Adipose tissue (tissue), 3 donors: ENCODE data around the gene VCY. TPM values are rescaled to one million over a fixed set of nuclear protein-coding genes. Genes with fewer than 3 reads are reported as not detected.
"Not testable (repeated sequence)": the region's sequence is repeated elsewhere in the genome, so short reads cannot be mapped to it uniquely, and the experiment has no call there.

Source experiments
- H3K27ac ChIP-seq: one replicate; pipeline ENCODE4 v1.5.1; 2013; ENCODE audit warnings: low read depth, low read length
- WGBS, 3 donors: extraction: QIAGEN DNeasy Blood & Tissue Kit; methylation state at CpG; one replicate each; pipeline ENCODE4 v1.1.7; 2013; 5-methylcytosine and 5-hydroxymethylcytosine counted together
- polyA plus RNA-seq, 3 donors: library from polyadenylated mRNA; stranded (reverse); fragments of 200-250 nt; gene quantifications; one replicate each; pipeline ENCODE4 v1.2.3, GENCODE V29; 2013
- donor health status: healthy with polysubstance abuse.
- donor health status: Bipolar disorder and iron deficiency.
- donor health status: healthy.

VCY gene
- not detected for polyA plus RNA-seq

DNA sequence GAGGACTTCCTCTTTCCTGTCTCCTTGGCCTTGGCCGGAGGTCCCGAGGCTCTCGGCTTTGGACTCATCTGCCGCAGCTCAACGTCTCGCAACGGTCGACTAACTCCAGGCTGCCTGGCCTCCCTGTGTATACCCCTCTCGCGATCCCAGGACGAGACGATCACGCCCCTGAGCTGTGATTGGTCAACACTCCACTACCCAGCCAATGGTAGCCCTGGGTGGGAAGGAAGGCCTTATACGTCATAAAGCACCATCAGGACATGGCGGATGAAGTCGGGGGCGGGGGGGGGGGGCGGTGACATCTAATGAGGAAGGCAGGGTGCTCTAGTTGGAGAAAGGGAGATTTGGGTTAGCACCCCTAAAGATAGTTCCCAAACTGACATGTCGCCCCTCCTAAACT is at the start of gene VCY:
Gene VCY (minus strand): TSS at position 101 of the 400 bp plus-strand sequence. CDS start 33 bp downstream, at position 68.
- not testable (repeated sequence) for H3K27ac ChIP-seq
- WGBS, 3 donors: no CpG with 5 or more reads among the region's 19 CpGs

DNA sequence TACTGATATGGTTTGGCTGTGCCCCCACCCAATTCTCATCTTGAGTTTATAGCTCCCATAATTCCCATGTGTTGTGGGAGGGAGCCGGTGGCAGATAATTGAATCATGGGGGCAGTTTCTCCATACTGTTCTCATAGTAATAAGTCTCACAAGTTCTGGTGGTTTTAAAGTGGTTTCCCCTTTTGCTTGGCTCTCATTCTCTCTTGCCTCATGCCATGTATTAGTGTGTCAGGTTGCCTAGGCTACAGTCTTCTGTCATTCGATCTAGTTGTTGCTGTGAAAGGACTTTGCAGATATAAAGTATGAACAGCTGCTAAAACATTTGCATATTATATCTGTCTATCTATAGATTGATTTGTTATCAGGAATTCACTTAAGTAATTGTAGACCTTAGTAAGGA is 44.1 kb upstream of the VCY start:
- H3K27ac ChIP-seq: not testable (repeated sequence)
- no CpG with 5 or more reads among the region's 2 CpGs for WGBS, 3 donors

DNA sequence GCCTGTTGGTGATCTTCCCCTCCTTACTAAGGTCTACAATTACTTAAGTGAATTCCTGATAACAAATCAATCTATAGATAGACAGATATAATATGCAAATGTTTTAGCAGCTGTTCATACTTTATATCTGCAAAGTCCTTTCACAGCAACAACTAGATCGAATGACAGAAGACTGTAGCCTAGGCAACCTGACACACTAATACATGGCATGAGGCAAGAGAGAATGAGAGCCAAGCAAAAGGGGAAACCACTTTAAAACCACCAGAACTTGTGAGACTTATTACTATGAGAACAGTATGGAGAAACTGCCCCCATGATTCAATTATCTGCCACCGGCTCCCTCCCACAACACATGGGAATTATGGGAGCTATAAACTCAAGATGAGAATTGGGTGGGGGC is 25.6 kb upstream of the VCY start:
- no CpG with 5 or more reads among the region's 2 CpGs for WGBS, 3 donors
- H3K27ac ChIP-seq: not testable (repeated sequence)

DNA sequence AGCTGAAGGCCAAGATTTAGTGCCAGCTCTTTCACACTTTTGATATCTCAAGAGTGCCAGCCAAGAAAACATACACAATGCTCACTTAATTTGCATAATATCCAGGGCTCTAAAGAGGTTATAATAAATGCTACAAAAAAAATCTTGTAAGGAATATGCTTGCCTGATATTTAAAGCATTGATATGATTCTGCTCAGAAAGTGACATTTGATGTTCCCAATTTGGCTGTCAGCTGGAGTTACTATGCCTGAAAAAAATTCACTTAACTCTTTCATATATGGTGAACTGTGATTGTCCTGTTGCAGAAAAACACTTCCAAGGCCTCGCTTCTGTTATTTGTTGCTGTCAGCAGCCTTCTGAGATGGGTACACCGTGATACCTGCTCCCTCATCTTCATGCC is 43.9 kb downstream of the VCY start:
- 80 to 100% methylated on average over 2 of the region's 2 CpGs; no CpG with 5 or more reads in 1 of the 3 donors for WGBS, 3 donors
- H3K27ac ChIP-seq: not testable (repeated sequence)

Other genes with a start within 250 kb of the VCY start
- gene VCY1B, start 69.8 kb upstream of the VCY start, polyA plus RNA-seq: not detected